Activated naive CD4-positive, alpha-beta T cell treated with anti-CD3 and anti-CD28 coated beads, Interleukin-2, amount 50 U/mL, for 24 hours (primary cell): ENCODE results near the gene CCDC148.

Source experiments
- H3K27ac Mint-ChIP-seq: one replicate; pipeline ENCODE4 v1.8.0; 2021; ENCODE audit warnings: mild to moderate bottlenecking, mixed read lengths
- H3K27me3 Mint-ChIP-seq: one replicate; pipeline ENCODE4 v1.8.0; 2021; ENCODE audit warnings: mixed read lengths
- H3K36me3 Mint-ChIP-seq: one replicate; pipeline ENCODE4 v1.8.0; 2021; ENCODE audit warnings: mixed read lengths
- H3K4me1 Mint-ChIP-seq: one replicate; pipeline ENCODE4 v1.8.0; 2021; ENCODE audit warnings: mixed read lengths
- H3K4me3 Mint-ChIP-seq: one replicate; pipeline ENCODE4 v1.8.0; 2021; ENCODE audit warnings: mild to moderate bottlenecking, mixed read lengths
- H3K9me3 Mint-ChIP-seq: one replicate; pipeline ENCODE4 v1.8.0; 2021; ENCODE audit warnings: mixed read lengths

CCDC148 gene

DNA sequence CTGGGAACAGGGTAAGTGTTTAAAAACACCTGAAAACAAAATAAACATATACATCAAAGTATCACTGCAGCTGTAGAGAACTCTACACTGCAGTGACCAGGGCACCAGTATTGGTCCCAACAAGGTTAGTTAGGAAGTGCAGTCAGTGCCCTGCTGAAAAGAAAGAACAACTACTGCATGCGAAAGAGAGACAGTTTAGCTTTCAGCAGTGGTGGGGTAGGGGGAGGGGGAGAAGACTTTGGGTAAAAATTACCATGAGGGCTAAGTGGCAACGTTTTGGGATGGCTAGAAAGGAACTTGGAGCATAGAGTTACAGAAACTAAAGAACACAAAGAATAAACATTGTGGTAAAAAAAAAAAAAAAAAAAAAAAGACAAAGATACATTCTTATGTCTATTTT is 242.8 kb downstream of the CCDC148 start:
- H3K9me3 Mint-ChIP-seq = no peaks in the 10 kb centered on the region
- peaks cover 3% of the 10 kb centered on the region for H3K27me3 Mint-ChIP-seq
- H3K4me1 Mint-ChIP-seq = peaks cover 5% of the 10 kb centered on the region
- H3K36me3 Mint-ChIP-seq = no peaks in the 10 kb centered on the region
- no peak overlapping the region for H3K27ac Mint-ChIP-seq
- H3K4me3 Mint-ChIP-seq = no peak overlapping the region

DNA sequence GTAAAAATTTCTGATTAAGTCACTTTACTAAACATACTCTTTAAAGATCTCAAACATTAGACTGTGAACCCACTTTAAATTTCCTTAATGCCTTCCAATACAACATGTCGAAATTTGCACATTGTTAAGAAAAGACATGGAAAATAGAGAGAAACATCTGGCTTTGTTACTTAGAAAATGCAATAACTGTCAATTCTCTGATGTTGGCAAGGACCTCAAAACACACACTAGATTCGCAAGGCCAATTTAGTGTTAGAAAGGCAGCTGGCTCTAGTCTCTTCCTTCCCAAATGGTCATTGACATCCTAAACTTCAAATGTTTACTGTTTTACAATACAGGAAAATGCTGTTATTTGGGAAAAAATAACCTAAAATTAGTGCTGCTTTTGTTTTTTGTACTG is 244.3 kb downstream of the CCDC148 start:
- H3K27me3 Mint-ChIP-seq = peaks cover 3% of the 10 kb centered on the region
- H3K9me3 Mint-ChIP-seq = no peaks in the 10 kb centered on the region
- H3K4me1 Mint-ChIP-seq = peaks cover 5% of the 10 kb centered on the region
- H3K36me3 Mint-ChIP-seq = no peaks in the 10 kb centered on the region
- H3K27ac Mint-ChIP-seq = no peak overlapping the region
- no peak overlapping the region for H3K4me3 Mint-ChIP-seq

DNA sequence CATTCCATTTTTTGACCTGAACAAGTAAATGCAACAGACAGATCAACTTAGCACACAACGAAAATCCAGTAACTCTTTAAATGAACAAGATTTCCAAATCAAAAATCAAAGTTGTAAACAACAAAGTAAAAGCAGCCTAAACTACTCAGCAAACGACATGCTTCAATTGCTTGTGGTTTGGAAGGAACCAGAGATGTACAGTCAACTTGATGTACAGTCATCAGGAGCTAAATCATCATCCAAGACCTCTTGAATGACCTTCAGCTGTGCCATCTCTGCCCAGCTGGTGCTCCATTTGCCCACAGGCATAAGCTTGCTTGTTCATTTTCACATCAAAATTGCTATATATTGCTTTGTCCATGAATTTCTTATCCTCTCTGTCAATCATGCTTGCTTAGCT is 245.1 kb downstream of the CCDC148 start:
- Mint-ChIP-seq H3K4me1 (peaks cover 5% of the 10 kb centered on the region), H3K27ac (no peak overlapping the region), H3K36me3 (no peaks in the 10 kb centered on the region)

DNA sequence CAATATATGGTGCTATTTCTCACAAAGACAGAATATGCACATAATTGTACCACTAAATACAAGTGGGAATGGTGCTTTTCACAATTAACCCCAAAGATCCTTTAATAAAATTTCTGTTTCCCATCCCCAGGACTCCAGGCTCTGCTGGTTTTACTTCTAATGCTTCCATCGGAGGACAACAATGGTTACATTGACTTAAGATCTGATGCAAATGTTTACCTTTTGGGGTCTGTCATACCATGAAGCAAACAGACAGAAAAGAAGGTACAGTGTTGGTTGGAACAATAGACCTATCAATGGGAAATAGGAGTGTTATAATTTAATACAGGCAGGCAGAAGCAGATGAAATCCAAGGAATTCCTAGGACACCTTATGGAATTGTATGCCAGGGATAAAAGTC is 249.2 kb downstream of the CCDC148 start:
- no peak overlapping the region for H3K4me3 Mint-ChIP-seq
- no peaks in the 10 kb centered on the region for H3K36me3 Mint-ChIP-seq
- H3K27me3 Mint-ChIP-seq = peaks cover 5% of the 10 kb centered on the region
- no peaks in the 10 kb centered on the region for H3K4me1 Mint-ChIP-seq
- no peaks in the 10 kb centered on the region for H3K9me3 Mint-ChIP-seq
- H3K27ac Mint-ChIP-seq = no peak overlapping the region

More for the DNA sequence above, 245.1 kb downstream of the CCDC148 start:
- no peak overlapping the region for H3K4me3 Mint-ChIP-seq
- H3K27me3 Mint-ChIP-seq = peaks cover 3% of the 10 kb centered on the region
- no peaks in the 10 kb centered on the region for H3K9me3 Mint-ChIP-seq

DNA sequence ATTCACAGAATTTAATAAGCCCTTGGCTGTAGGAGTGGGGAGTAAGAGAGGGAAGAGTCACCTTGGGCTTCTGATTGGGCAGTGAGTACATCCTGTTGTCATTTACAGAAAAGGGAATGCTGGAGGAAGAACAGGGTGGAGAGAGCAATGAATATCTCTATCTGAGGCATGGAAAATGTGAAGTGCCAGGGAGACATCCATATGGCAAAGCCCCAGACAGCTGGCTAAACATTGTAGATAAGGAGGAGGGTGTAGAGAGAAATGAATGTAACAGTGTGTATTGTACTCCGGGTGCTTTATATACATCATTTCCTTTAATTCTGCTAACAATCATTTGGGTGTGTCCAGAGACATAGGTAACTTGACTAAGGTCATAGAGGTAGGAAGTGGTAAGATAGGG is 251.3 kb downstream of the CCDC148 start:
- Mint-ChIP-seq H3K36me3 (no peaks in the 10 kb centered on the region), H3K4me3 (no peak overlapping the region), H3K27me3 (peaks cover 4% of the 10 kb centered on the region), H3K4me1 (no peaks in the 10 kb centered on the region), H3K9me3 (no peaks in the 10 kb centered on the region), H3K27ac (no peak overlapping the region)

DNA sequence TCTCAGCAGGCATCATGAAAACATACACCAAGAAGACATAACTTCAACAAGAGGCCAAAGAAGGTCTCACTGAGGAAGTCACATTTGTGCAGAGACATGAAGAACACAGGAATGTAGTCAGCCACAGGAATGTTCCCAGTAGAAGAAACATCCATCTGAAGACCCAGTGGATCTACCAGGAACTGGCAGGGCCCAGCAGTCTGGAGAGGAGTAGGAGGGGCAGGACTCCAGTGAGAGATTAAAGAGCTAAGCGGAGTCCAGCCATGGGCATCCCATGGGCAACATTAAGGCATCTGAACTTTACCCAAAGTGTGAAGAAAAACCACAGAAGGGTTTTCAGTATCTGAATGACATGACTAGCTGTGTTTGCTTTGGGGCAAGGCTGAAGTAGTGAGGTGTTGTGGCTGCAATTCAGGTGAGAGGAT is 251.8 kb downstream of the CCDC148 start:
- no peaks in the 10 kb centered on the region for H3K4me1 Mint-ChIP-seq
- no peaks in the 10 kb centered on the region for H3K36me3 Mint-ChIP-seq

DNA sequence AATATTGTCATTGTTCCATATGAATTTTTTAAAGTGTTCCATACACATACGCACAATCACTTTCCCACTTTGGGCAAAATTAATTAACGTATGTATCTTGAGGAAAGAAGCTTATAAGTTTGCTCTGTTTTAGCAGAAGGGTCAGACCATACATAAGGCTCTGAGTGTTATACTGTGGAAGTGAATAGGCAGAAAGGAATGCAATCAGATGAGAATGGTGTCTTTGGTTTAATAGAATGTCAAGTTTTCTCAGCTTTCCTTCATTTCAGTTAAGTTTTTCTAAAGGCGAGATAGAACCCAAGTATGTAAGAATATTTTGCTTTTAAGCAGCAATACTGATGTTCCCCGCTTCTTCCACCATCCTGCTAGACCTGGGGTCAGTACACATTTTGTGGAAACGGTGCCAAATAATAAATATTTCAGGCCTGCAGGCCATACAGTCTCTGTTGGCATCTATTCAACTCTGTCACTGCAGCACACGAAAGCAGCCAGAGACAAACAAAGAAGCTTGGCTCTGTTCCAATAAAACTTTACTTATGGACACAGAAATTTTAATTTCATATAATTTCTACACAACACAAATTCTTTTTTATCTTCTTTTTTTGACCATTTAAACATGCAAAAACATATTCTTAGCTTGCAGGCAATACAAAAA is 254.3 kb downstream of the CCDC148 start:
- Mint-ChIP-seq H3K27ac (no peak overlapping the region), H3K36me3 (no peaks in the 10 kb centered on the region), H3K27me3 (peaks cover 11% of the 10 kb centered on the region), H3K4me3 (no peak overlapping the region), H3K4me1 (no peaks in the 10 kb centered on the region), H3K9me3 (no peaks in the 10 kb centered on the region)

More for the DNA sequence above, 251.8 kb downstream of the CCDC148 start:
- no peak overlapping the region for H3K4me3 Mint-ChIP-seq
- no peak overlapping the region for H3K27ac Mint-ChIP-seq
- H3K9me3 Mint-ChIP-seq = no peaks in the 10 kb centered on the region
- peaks cover 7% of the 10 kb centered on the region for H3K27me3 Mint-ChIP-seq

DNA sequence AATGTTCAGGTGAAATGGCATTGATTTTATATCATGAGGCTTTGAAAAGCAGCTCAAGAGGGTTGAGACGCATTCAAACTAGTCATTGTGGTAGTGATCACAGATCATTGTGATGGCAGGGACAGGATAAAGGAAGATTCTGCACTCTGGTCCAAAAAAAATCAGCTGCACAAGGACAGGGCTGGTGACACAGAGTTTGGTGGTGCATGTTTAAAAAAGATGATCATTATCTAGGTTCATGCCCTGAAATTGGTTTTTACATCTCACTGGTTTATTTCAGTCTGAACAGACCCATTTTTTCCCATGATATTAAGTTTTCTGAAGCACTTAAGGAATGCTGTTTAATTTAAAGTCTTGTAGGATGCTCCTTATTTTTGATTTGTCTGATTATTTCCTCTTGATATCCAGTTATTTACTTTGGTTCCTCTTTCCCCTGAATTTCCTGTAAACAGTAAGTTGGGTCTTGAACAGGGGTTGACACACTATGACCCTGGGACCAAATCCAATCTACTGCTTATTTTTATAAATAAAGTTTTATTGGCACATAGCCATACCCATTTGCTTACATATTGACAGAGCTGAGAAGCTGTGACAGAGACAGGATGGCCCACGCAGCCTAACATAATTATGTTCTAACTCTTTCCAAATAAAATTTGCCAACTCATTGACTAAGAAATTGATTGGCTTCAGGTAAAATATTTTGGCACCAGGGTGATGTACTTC is 256.5 kb downstream of the CCDC148 start:
- H3K4me3 Mint-ChIP-seq = no peak overlapping the region
- H3K9me3 Mint-ChIP-seq = no peaks in the 10 kb centered on the region
- H3K36me3 Mint-ChIP-seq = no peaks in the 10 kb centered on the region
- H3K27me3 Mint-ChIP-seq = peaks cover 21% of the 10 kb centered on the region
- H3K4me1 Mint-ChIP-seq = no peaks in the 10 kb centered on the region
- no peak overlapping the region for H3K27ac Mint-ChIP-seq

DNA sequence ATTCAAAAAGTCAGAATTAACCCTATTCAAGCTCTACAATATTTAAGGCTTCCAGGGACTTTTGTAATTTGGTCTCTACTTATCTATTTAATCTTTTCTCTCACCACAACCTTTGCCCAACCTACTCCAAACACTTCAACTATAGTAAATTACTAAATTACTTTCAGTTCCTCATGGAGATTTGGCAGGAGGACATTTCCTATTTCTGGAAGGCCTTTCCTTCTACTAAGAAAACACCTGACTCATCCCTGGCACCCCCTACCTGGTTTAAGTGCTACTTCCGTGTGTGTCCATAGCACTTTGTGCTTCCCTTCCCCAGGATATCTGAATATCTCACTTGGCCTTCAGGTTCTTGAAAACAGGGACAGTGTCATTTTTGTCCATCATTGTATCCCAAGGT is 258.6 kb downstream of the CCDC148 start:
- Mint-ChIP-seq H3K9me3 (no peaks in the 10 kb centered on the region), H3K27ac (no peak overlapping the region), H3K4me1 (peaks cover 4% of the 10 kb centered on the region), H3K36me3 (no peaks in the 10 kb centered on the region), H3K4me3 (no peak overlapping the region), H3K27me3 (peaks cover 21% of the 10 kb centered on the region)

DNA sequence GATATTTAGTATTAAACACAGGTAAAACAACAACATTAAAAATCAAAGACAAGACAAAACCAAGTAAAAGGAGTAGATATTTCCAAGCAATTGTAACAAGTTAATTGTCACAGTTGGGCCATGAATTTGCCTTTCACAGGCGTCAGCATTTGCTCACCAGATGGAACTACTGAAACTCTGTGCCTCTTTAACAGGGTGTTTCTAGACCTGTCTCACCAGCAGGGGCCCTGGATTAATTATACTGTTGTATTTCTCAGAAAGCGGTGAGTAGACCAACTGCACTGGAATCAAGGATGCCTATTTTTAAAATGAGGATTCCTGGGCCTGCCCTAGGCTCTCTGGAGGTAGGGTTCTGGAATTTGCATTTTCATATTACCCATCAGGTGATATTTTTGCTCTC is 262.3 kb downstream of the CCDC148 start:
- H3K4me1 Mint-ChIP-seq = peaks cover 35% of the 10 kb centered on the region
- H3K36me3 Mint-ChIP-seq = no peaks in the 10 kb centered on the region
- no peak overlapping the region for H3K27ac Mint-ChIP-seq
- no peaks in the 10 kb centered on the region for H3K9me3 Mint-ChIP-seq
- H3K27me3 Mint-ChIP-seq = peaks cover 24% of the 10 kb centered on the region
- no peak overlapping the region for H3K4me3 Mint-ChIP-seq

DNA sequence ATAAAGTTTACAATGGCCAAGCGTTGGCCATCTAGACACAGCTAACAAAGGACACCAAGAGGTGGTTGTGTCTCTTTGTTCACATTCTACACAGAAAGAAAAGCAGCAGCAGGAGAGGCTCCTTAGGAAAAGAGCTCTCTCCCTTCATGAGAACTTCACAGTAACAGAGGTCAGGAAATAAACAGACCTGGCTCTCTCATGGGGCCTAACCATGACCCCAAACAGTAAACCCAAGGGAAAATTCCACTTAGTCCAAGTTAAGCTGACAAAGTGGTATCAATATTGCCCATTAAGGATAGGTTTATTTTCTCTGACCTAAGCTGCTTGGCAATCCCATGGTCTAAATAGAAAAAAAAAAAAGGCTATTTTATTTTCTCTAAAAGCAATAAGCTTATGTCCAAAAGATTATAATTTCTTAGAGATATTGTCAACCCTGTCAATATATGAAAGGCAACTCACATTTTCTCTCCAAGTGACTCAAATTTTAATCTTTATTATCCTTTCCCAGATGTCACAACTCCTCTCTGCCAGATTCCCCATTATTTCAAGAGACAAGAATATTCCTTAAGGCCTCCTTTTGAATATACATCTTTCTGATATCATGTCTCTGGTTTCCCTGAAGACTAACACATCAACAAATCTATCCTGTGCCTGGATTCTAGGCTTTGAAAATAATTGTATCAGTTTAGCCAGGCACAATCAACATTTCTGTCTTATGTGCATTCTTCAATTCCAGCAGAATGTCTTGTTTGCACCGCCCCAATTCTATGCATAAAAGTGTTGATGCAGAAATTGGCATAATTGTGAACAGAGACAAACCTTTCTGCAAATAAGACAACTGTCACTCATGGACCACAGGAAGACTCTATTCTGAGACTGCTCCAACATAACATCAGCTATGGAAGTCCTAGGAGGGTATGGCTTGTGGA is 263.8 kb downstream of the CCDC148 start:
- H3K27ac Mint-ChIP-seq = peak overlapping the region; percentile 61
- H3K36me3 Mint-ChIP-seq = no peaks in the 10 kb centered on the region
- H3K9me3 Mint-ChIP-seq = no peaks in the 10 kb centered on the region
- H3K4me1 Mint-ChIP-seq = peaks cover 35% of the 10 kb centered on the region
- H3K4me3 Mint-ChIP-seq = no peak overlapping the region
- peaks cover 21% of the 10 kb centered on the region for H3K27me3 Mint-ChIP-seq

DNA sequence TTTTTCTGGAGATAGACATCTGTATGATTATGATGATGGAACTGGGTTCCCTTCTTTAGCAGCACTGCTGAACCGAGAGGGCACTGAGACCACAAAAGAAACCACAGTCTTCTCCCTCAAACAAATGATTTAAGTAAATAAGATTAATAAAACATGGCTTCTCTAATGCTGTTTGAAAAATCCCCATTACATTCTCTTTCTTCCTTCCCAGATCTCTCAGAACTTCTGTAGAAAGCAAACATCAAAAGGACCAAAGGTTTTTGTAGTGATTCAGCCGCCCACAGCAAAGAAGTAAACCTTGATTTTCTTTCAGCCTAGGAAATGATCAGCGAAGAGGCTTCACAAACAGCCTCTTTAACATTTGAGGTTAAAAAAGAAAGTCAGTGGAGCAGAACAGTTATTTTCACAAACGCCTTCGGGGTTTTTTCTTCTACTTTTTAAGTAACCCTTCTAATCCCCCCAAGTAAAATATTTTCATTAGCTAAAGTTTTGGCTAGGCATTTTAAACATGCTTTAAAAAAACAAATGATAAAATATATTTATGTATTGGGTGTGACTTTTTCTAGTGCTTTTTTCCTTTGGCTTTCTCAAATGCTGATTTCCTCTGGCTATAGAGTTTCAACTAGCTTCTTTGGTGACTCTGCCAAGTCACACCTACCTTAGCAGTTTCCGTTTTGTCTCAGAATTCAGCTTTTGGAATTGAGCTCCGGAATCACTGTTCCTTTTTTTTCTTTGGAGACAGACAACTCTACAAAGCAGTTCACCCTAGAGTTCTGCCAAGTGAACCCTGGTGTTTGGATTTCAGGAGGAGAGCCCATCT is 265.3 kb downstream of the CCDC148 start:
- Mint-ChIP-seq H3K36me3 (no peaks in the 10 kb centered on the region), H3K4me1 (peaks cover 35% of the 10 kb centered on the region), H3K4me3 (peak overlapping the region; percentile 73), H3K9me3 (no peaks in the 10 kb centered on the region), H3K27me3 (peaks cover 11% of the 10 kb centered on the region), H3K27ac (peak overlapping the region; percentile 26)

DNA sequence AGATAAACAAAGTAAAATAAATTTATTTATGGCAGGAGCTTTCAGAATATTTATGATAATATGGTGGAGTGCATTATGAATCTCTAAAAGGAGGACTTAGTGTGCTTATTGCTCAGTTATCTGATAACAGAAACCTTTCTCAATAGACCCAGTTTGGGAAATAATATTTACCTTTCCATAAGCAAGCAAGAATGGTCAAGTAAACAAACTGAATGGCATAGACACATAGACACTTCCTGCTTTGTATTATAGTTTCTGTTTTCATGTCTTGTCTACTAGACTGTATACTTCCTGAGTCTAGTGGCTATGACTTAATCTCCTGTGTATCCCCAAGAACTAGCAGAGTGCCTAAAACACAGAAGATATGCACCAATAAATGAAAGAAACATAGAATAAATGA is 267.0 kb downstream of the CCDC148 start:
- peak overlapping the region; percentile 16 for H3K4me3 Mint-ChIP-seq

DNA sequence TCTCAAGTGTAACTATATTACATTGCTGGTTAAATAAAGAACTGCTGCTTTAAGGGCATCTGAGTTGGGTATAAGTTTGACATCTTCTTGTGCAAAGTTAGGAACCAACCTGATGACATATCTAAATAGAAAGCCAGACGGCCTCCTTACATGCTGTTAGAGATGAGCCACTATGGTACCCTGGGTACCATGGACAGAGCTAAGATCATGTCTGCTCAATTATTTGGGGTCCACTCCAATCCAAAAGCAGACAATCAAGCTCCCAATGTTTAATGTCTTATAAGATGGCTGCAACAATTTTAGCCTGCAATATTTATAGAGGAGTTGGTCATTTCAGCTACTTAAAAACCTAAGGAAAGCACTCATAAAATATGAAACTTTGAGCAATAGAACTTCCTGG is 268.6 kb downstream of the CCDC148 start:
- Mint-ChIP-seq H3K27ac (no peak overlapping the region), H3K36me3 (no peaks in the 10 kb centered on the region), H3K4me3 (no peak overlapping the region), H3K27me3 (peaks cover 17% of the 10 kb centered on the region), H3K4me1 (peaks cover 31% of the 10 kb centered on the region), H3K9me3 (no peaks in the 10 kb centered on the region)

More for the DNA sequence above, 267.0 kb downstream of the CCDC148 start:
- no peaks in the 10 kb centered on the region for H3K36me3 Mint-ChIP-seq
- H3K27me3 Mint-ChIP-seq = peaks cover 16% of the 10 kb centered on the region
- peak overlapping the region; percentile 26 for H3K27ac Mint-ChIP-seq
- H3K9me3 Mint-ChIP-seq = no peaks in the 10 kb centered on the region
- peaks cover 35% of the 10 kb centered on the region for H3K4me1 Mint-ChIP-seq
